Measurements from ENCODE around the gene DBI.

Gene DBI

DNA sequence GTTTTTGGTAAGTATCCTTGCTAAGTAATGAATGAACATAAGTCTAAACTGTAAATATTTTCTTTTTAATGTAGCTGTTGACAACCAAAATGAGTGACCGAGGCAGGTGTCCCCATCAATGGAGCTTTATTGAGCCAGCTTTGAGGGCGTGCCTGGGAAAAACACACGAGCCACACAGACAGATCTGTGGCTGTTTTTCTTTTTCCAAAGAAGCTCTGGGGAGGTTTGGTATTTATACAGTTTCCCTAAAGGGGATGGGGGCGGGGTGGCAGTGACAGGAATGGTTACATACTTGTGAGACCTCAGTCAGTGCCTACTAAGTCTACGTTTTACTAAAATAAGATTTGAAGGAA is 11.2 kb downstream of the DBI start:
- 79% methylated on average over 5 of the region's 5 CpGs for WGBS
- no peaks in the 10 kb centered on the region for H3K27me3 ChIP-seq (ENCODE audit: insufficient read depth, low read length)
- H3K9me3 ChIP-seq (ENCODE audit: insufficient read depth, low read depth, low read length): no peaks in the 10 kb centered on the region; the same call in 1 of the 2 replicates
- peaks cover 12% of the 10 kb centered on the region for H3K36me3 ChIP-seq (ENCODE audit: insufficient read depth, low read length)
- 0 out of 2 replicates have a peak, but pooled peaks cover 4% of the 10 kb centered on the region for H3K4me1 ChIP-seq (ENCODE audit: insufficient read depth, low read length)
- H3K27ac ChIP-seq (ENCODE audit: low read depth, low read length): no peak overlapping the region
- no peak overlapping the region for H3K9ac ChIP-seq (ENCODE audit: low read depth, low read length)
- H3K4me3 ChIP-seq (ENCODE audit: low read length): no peak overlapping the region

DNA sequence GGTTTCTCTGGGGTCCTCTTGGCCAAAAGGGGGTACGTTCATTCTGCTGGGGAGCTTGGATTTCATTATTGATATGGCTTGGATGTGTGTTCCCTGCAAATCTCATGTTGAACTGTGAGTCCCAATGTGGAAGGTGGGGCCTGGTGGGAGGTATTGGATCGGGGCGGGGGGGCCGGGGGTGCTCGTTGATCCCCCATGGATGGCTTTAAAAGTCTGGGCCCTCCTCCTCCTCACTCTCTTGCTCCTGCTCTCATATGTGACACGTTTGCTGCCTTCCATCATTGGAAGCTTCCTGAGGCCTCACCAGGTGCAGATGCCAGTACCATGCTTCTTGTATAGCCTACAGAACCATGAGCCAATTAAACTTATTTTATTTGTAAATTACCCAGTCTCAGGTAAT is 11.8 kb downstream of the DBI start:
- WGBS: 82% methylated on average over 6 of the region's 6 CpGs
- no peak overlapping the region for H3K27ac ChIP-seq (ENCODE audit: low read depth, low read length)
- no peaks in the 10 kb centered on the region for H3K27me3 ChIP-seq (ENCODE audit: insufficient read depth, low read length)
- peaks cover 6% of the 10 kb centered on the region for H3K36me3 ChIP-seq (ENCODE audit: insufficient read depth, low read length)
- no peak overlapping the region for H3K9ac ChIP-seq (ENCODE audit: low read depth, low read length)
- H3K4me1 ChIP-seq (ENCODE audit: insufficient read depth, low read length): 0 out of 2 replicates have a peak, but pooled peaks cover 4% of the 10 kb centered on the region
- H3K4me3 ChIP-seq (ENCODE audit: low read length): no peak overlapping the region
- H3K9me3 ChIP-seq (ENCODE audit: insufficient read depth, low read depth, low read length): no peaks in the 10 kb centered on the region

DNA sequence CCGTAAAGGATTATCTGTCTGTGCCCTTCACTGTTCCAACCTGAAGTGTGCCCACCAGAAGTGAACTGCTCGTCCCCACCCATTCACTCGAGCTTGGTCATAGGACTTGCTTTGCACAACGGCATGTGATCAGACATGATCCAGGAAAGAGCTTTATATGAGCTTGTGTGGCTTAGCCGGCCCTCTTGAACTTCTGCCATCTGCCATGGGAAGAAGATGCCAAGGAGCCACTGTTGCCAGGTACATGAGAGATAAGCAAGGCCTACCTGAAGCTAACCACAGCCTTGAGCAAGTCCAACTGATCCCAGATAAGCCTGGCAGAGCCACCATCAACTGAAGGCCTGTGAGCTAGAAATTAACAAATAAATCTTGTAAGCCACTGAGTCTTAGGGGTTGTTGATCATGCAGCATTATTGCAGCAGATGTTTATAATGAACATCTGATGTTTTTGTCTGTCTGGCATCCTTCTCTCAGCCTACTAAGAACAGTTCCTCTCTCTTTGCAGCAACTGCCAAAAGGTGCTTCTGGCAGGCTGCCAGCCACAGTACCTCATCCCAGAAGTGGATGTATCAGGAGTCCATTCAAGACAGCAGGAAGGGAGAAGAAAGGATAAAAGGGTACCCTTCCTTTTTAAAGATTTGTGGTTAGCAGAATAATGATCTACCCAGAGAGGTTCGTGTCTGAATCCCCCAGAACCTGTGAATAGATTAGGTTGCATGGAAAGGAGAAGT is 16.8 kb downstream of the DBI start:
- Histone ChIP-seq H3K27me3 (ENCODE audit: insufficient read depth, low read length) (no peaks in the 10 kb centered on the region), H3K9ac (ENCODE audit: low read depth, low read length) (no peak overlapping the region), H3K27ac (ENCODE audit: low read depth, low read length) (no peak overlapping the region), H3K9me3 (ENCODE audit: insufficient read depth, low read depth, low read length) (no peaks in the 10 kb centered on the region), H3K4me3 (ENCODE audit: low read length) (no peak overlapping the region), H3K4me1 (ENCODE audit: insufficient read depth, low read length) (no peaks in the 10 kb centered on the region), H3K36me3 (ENCODE audit: insufficient read depth, low read length) (no peaks in the 10 kb centered on the region)
- 95% methylated on average over 6 of the region's 6 CpGs for WGBS

- no peak overlapping the region for H3K27ac ChIP-seq (ENCODE audit: low read depth, low read length)
- no peak overlapping the region for H3K9ac ChIP-seq (ENCODE audit: low read depth, low read length)
- H3K9me3 ChIP-seq (ENCODE audit: insufficient read depth, low read depth, low read length): no peaks in the 10 kb centered on the region
- H3K4me3 ChIP-seq (ENCODE audit: low read length): no peak overlapping the region
- H3K36me3 ChIP-seq (ENCODE audit: insufficient read depth, low read length): no peaks in the 10 kb centered on the region
- WGBS: 84% methylated on average over 4 of the region's 4 CpGs
- H3K4me1 ChIP-seq (ENCODE audit: insufficient read depth, low read length): peaks cover 8% of the 10 kb centered on the region
- H3K27me3 ChIP-seq (ENCODE audit: insufficient read depth, low read length): no peaks in the 10 kb centered on the region
Observed at GRCh38 chr2:119384971-119385370, 18.2 kb downstream of the DBI start.

DNA sequence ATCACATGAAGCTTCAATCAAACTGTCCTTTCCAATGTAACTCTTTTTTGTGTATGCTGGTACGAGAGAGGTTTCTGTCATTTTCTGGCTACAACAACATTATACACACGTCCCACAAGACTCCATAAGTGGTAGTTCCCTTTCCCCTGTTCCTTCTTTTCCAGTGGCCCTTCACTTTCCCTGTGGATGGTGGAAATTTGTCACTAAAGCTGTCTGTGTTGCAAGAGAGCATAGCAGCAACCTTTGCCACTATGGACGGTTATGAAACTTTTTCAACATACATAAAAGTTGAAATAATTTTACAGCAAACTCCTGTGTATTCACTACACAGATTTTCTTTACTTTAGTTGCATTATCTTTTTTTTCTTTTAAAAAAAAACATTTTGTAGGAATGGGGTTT is 18.7 kb downstream of the DBI start:
- Histone ChIP-seq H3K9ac (ENCODE audit: low read depth, low read length) (no peak overlapping the region), H3K9me3 (ENCODE audit: insufficient read depth, low read depth, low read length) (no peaks in the 10 kb centered on the region), H3K36me3 (ENCODE audit: insufficient read depth, low read length) (no peaks in the 10 kb centered on the region), H3K27me3 (ENCODE audit: insufficient read depth, low read length) (no peaks in the 10 kb centered on the region), H3K4me3 (ENCODE audit: low read length) (no peak overlapping the region), H3K27ac (ENCODE audit: low read depth, low read length) (no peak overlapping the region), H3K4me1 (ENCODE audit: insufficient read depth, low read length) (peaks cover 8% of the 10 kb centered on the region)
- WGBS: 96% methylated on average over 3 of the region's 3 CpGs

DNA sequence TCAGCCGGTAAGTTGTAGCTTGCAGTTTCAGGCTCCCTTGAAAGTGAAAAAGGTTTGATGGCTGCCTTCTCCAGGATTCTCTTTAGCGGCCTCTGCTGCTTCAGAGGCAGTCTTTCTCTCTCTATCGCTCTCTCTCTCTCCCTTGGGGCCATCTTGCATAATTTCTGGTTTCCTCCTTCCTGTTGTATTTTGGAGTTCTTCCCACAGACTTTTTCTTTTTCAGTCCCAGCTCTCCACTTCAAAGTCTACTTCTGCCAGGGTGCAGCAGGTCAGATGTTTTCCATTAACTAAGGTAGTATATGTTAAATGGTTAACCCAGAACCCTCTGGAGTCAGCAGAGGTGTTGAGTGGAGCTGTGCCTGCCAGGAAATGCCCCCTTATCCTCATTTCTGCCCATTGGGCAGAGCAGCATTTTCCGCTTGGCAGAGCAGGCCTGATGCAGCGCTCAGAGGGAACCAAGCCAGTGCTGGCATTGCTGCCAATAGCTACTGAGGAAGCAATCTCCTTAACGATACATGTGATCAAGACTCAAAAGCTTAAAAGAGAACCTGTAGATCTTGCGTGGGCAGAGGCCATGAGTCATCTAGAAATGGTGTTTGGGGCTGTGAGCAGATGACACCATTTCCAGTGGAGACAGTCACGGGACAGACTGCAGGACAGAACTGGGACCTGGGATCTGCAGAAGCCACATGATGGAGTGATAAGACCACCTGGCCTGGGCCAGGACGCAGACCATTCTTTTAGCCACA is 20.8 kb downstream of the DBI start:
- WGBS: 90% methylated on average over 9 of the region's 9 CpGs
- Histone ChIP-seq H3K9ac (ENCODE audit: low read depth, low read length) (no peak overlapping the region), H3K27ac (ENCODE audit: low read depth, low read length) (no peak overlapping the region), H3K27me3 (ENCODE audit: insufficient read depth, low read length) (no peaks in the 10 kb centered on the region), H3K4me3 (ENCODE audit: low read length) (no peak overlapping the region), H3K36me3 (ENCODE audit: insufficient read depth, low read length) (no peaks in the 10 kb centered on the region), H3K4me1 (ENCODE audit: insufficient read depth, low read length) (peaks cover 8% of the 10 kb centered on the region), H3K9me3 (ENCODE audit: insufficient read depth, low read depth, low read length) (no peaks in the 10 kb centered on the region)

DNA sequence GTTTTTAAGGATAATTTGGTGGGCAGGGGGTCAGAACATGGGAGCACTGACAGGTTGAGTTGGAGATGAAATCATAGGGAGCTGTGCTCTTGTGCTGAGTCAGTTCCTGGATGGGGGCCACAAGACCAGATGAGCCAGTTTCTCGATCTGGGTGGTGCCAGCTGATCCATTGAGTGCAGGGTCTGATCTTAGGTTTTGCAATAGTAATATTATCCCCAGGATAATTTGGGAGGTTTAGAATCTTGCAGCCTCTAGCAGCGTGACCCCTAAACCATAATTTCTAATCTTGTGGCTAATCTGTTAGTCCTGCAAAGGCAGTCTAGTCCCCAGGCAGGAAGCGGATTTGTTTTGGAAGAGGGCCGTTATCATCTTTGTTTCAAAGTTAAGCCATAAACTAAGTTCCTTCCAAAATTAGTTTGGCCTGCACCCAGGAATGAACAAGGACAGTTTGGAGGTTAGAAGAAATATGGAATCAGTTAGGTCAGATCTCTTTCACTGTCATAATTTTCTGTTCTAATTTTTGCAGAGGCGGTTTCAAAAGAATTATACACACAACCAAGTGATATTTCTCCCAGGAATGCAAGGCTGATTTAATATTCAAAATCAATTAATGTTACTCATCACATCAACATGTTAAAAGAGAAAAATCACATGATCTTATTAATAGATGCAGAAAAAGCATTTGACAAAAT is 23.0 kb downstream of the DBI start:
- WGBS: 84% methylated on average over 5 of the region's 5 CpGs
- peaks cover 8% of the 10 kb centered on the region for H3K4me1 ChIP-seq (ENCODE audit: insufficient read depth, low read length)
- H3K36me3 ChIP-seq (ENCODE audit: insufficient read depth, low read length): no peaks in the 10 kb centered on the region
- H3K27ac ChIP-seq (ENCODE audit: low read depth, low read length): no peak overlapping the region
- no peak overlapping the region for H3K4me3 ChIP-seq (ENCODE audit: low read length)
- H3K9me3 ChIP-seq (ENCODE audit: insufficient read depth, low read depth, low read length): no peaks in the 10 kb centered on the region
- H3K9ac ChIP-seq (ENCODE audit: low read depth, low read length): no peak overlapping the region
- no peaks in the 10 kb centered on the region for H3K27me3 ChIP-seq (ENCODE audit: insufficient read depth, low read length)

DNA sequence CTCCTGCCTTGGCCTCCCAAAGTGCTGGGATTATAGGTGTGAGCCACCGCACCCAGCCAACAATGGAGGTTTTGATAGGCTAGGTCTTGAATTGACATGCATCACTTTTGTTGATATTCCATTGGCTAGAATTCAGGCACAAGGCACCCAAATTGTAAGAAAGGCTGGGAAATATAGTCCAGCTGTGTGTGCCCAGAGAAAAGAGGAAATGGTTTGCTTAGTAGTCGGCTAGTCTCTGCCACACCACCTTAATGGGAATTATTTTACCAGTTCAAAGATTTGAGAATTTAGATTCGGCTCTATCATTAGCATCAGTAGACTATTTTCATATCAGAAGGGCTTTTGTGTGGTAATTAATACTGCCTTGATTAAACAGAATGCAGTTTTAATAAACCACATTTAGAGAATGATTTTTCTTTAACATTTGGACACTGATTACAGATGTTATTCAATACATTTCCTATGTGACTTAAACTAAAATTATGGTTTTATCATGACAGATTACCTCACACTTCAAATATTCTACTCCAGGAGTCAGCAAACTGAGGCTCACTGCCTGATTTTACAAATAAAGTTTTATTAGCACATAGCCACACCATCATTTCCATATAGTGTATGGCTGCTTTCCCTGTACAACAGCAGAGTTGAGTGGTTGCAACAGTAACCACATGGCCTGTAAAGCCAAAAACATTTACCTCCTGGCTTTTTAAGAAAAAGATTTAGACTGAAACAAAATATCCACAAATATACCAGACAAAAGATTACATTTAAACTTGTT is 27.4 kb downstream of the DBI start:
- no peaks in the 10 kb centered on the region for H3K9me3 ChIP-seq (ENCODE audit: insufficient read depth, low read depth, low read length)
- no peak overlapping the region for H3K9ac ChIP-seq (ENCODE audit: low read depth, low read length)
- 93% methylated on average over 2 of the region's 3 CpGs for WGBS
- no peaks in the 10 kb centered on the region; the same call in 1 of the 2 replicates for H3K27me3 ChIP-seq (ENCODE audit: insufficient read depth, low read length)
- no peak overlapping the region for H3K27ac ChIP-seq (ENCODE audit: low read depth, low read length)
- H3K4me3 ChIP-seq (ENCODE audit: low read length): no peak overlapping the region
- no peaks in the 10 kb centered on the region for H3K36me3 ChIP-seq (ENCODE audit: insufficient read depth, low read length)
- H3K4me1 ChIP-seq (ENCODE audit: insufficient read depth, low read length): peaks cover 8% of the 10 kb centered on the region

DNA sequence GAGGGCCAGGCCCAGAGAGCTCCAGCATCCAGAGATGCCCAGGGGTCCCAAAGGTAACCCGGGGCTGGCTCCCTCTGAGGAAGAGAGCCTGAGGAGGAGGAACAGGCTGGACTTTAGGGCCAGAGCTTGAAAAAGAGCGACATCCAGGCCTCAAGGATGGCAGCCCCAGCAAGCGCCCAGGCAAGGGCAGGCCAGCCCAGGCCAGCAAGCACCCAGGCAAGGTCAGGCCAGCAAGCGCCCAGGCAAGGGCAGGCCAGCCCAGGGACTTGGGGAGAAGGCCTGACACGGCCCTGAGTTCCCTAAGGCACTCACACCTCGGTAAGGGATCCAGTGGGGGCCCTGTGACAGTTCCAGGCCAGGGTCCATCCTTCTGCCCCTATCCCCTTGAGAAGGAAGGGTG is 30.4 kb downstream of the DBI start:
- Histone ChIP-seq H3K27ac (ENCODE audit: low read depth, low read length) (no peak overlapping the region), H3K4me1 (ENCODE audit: insufficient read depth, low read length) (no peaks in the 10 kb centered on the region), H3K4me3 (ENCODE audit: low read length) (no peak overlapping the region), H3K9ac (ENCODE audit: low read depth, low read length) (no peak overlapping the region), H3K36me3 (ENCODE audit: insufficient read depth, low read length) (no peaks in the 10 kb centered on the region), H3K27me3 (ENCODE audit: insufficient read depth, low read length) (no peaks in the 10 kb centered on the region; the same call in 1 of the 2 replicates), H3K9me3 (ENCODE audit: insufficient read depth, low read depth, low read length) (no peaks in the 10 kb centered on the region)
- WGBS: 87% methylated on average over 6 of the region's 6 CpGs

DNA sequence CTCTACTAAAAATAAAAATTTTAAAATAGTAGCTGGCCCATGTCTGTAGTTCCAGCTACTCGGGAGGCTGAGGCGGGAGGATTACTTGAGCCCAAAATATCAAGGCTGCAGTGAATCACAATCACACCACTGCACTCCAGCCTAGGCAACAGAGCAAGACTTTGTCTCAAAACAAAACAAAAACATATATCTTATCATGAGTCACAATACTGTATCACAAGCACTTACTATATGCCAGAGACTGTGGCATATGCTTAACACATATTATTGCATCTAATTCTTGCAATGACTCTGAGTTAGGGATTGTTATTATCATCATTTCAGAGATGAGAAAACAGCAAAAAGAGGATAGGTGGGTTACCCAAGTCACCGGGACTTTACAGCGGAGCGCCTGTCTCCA is 35.3 kb downstream of the DBI start:
- no peaks in the 10 kb centered on the region for H3K9me3 ChIP-seq (ENCODE audit: insufficient read depth, low read depth, low read length)
- no peak overlapping the region for H3K4me3 ChIP-seq (ENCODE audit: low read length)
- no peak overlapping the region for H3K27ac ChIP-seq (ENCODE audit: low read depth, low read length)
- H3K9ac ChIP-seq (ENCODE audit: low read depth, low read length): no peak overlapping the region
- H3K36me3 ChIP-seq (ENCODE audit: insufficient read depth, low read length): no peaks in the 10 kb centered on the region
- no peaks in the 10 kb centered on the region for H3K27me3 ChIP-seq (ENCODE audit: insufficient read depth, low read length)
- 97% methylated on average over 5 of the region's 5 CpGs for WGBS
- no peaks in the 10 kb centered on the region for H3K4me1 ChIP-seq (ENCODE audit: insufficient read depth, low read length)

All from HUES64 (cell line).